Duodenal mucosa (tissue), 2 donors: ENCODE data around the gene RAB40AL.
A peak's percentile ranks its signal among the peaks of the same experiment; 100 is the strongest.
"Not testable (repeated sequence)": the region's sequence is repeated elsewhere in the genome, so short reads cannot be mapped to it uniquely, and the experiment has no call there.

Experiments used
- H3K27ac ChIP-seq: one replicate; pipeline ENCODE4 v1.7.0; 2013; ENCODE audit warnings: low read depth, low read length
- H3K27me3 ChIP-seq, 2 donors: one replicate each; pipeline ENCODE4 v1.7.0; 2013; ENCODE audit warnings: low read length in 2 of 2, control low read depth in 1 of 2; ENCODE audit not compliant: insufficient read depth in 2 of 2, control insufficient read depth in 1 of 2
- H3K36me3 ChIP-seq, 2 donors: one replicate each; pipeline ENCODE4 v1.7.0; 2013; ENCODE audit warnings: low read length in 2 of 2, control low read depth in 1 of 2; ENCODE audit not compliant: insufficient read depth in 2 of 2, control insufficient read depth in 1 of 2
- H3K4me1 ChIP-seq, 2 donors: one replicate each; pipeline ENCODE4 v1.7.0; 2013; ENCODE audit warnings: low read length in 2 of 2, control low read depth in 1 of 2; ENCODE audit not compliant: insufficient read depth in 2 of 2, control insufficient read depth in 1 of 2
- H3K4me3 ChIP-seq, 2 donors: one replicate each; pipeline ENCODE4 v1.7.0; 2013; ENCODE audit warnings: low read length in 2 of 2, low read depth in 1 of 2
- H3K9ac ChIP-seq, 2 donors: one replicate each; pipeline ENCODE4 v1.7.0; 2013; ENCODE audit warnings: low read length in 2 of 2, low read depth in 1 of 2
- H3K9me3 ChIP-seq, 2 donors: one replicate each; pipeline ENCODE4 v1.7.0; 2013; ENCODE audit warnings: low read length in 2 of 2, control low read depth in 1 of 2; ENCODE audit not compliant: control insufficient read depth in 1 of 2

RAB40AL gene

GRCh38 chrX:102936972-102937371 is at the start of gene RAB40AL:
Gene RAB40AL (plus strand): TSS chrX:102937272. CDS start chrX:102937319, 47 bp downstream.
- not testable (repeated sequence) for H3K27ac ChIP-seq, H3K9me3 ChIP-seq, H3K4me1 ChIP-seq, H3K27me3 ChIP-seq, H3K4me3 ChIP-seq, H3K9ac ChIP-seq, H3K36me3 ChIP-seq

- Histone ChIP-seq H3K9ac (no peak overlapping the region), H3K4me3 (no peak overlapping the region), H3K36me3 (no peaks in the 10 kb centered on the region), H3K4me1 (no peaks in the 10 kb centered on the region), H3K27ac (no peak overlapping the region), H3K27me3 (no peaks in the 10 kb centered on the region), H3K9me3 (no peaks in the 10 kb centered on the region)
Measured at GRCh38 chrX:102887687-102888086, 49.4 kb upstream of the RAB40AL start.

GRCh38 chrX:102892103-102892502 is 45.0 kb upstream of the RAB40AL start:
- Histone ChIP-seq H3K4me1 (no peaks in the 10 kb centered on the region), H3K27me3 (no peaks in the 10 kb centered on the region), H3K9ac (no peak overlapping the region), H3K36me3 (no peaks in the 10 kb centered on the region), H3K4me3 (no peak overlapping the region), H3K27ac (no peak overlapping the region), H3K9me3 (no peaks in the 10 kb centered on the region)

- Histone ChIP-seq H3K9me3 (no peaks in the 10 kb centered on the region), H3K27ac (no peak overlapping the region), H3K4me3 (no peak overlapping the region), H3K27me3 (no peaks in the 10 kb centered on the region), H3K9ac (no peak overlapping the region), H3K36me3 (no peaks in the 10 kb centered on the region), H3K4me1 (no peaks in the 10 kb centered on the region)
Measured at GRCh38 chrX:102899940-102900916, 36.8 kb upstream of the RAB40AL start.

GRCh38 chrX:102902355-102902754 is 34.7 kb upstream of the RAB40AL start:
- no peaks in the 10 kb centered on the region for H3K4me1 ChIP-seq
- no peaks in the 10 kb centered on the region for H3K9me3 ChIP-seq
- H3K9ac ChIP-seq = no peak overlapping the region
- H3K4me3 ChIP-seq = no peak overlapping the region
- H3K27ac ChIP-seq = no peak overlapping the region
- H3K27me3 ChIP-seq = no peaks in the 10 kb centered on the region
- no peaks in the 10 kb centered on the region for H3K36me3 ChIP-seq

GRCh38 chrX:102930990-102931756 is 5.9 kb upstream of the RAB40AL start:
- H3K27me3 ChIP-seq = no peaks in the 10 kb centered on the region
- H3K27ac ChIP-seq = no peak overlapping the region
- no peak overlapping the region for H3K9ac ChIP-seq
- H3K4me3 ChIP-seq = no peak overlapping the region
- H3K9me3 ChIP-seq = no peaks in the 10 kb centered on the region
- H3K36me3 ChIP-seq = no peaks in the 10 kb centered on the region
- no peaks in the 10 kb centered on the region for H3K4me1 ChIP-seq

GRCh38 chrX:102934624-102935023 is 2.4 kb upstream of the RAB40AL start:
- H3K27ac ChIP-seq = no peak overlapping the region
- no peak overlapping the region for H3K9ac ChIP-seq

GRCh38 chrX:102950908-102951866 is 14.1 kb downstream of the RAB40AL start:
- H3K9ac ChIP-seq = no peak overlapping the region
- peak overlapping the region in 1 of 2 donors; percentile 55 for H3K4me3 ChIP-seq
- H3K27ac ChIP-seq = no peak overlapping the region

More at GRCh38 chrX:102934624-102935023, 2.4 kb upstream of the RAB40AL start:
- Histone ChIP-seq H3K27me3 (no peaks in the 10 kb centered on the region), H3K9me3 (no peaks in the 10 kb centered on the region), H3K4me1 (no peaks in the 10 kb centered on the region), H3K4me3 (no peak overlapping the region), H3K36me3 (no peaks in the 10 kb centered on the region)

GRCh38 chrX:102957751-102958150 is 20.7 kb downstream of the RAB40AL start:
- no peaks in the 10 kb centered on the region for H3K27me3 ChIP-seq
- H3K27ac ChIP-seq = no peak overlapping the region
- H3K9ac ChIP-seq = no peak overlapping the region
- no peaks in the 10 kb centered on the region for H3K9me3 ChIP-seq
- H3K36me3 ChIP-seq = no peaks in the 10 kb centered on the region
- H3K4me1 ChIP-seq = no peaks in the 10 kb centered on the region
- no peak overlapping the region for H3K4me3 ChIP-seq

More at GRCh38 chrX:102950908-102951866, 14.1 kb downstream of the RAB40AL start:
- no peaks in the 10 kb centered on the region for H3K4me1 ChIP-seq
- no peaks in the 10 kb centered on the region for H3K27me3 ChIP-seq
- H3K36me3 ChIP-seq = no peaks in the 10 kb centered on the region
- H3K9me3 ChIP-seq = no peaks in the 10 kb centered on the region
